NB4 (cell line): Measurements from ENCODE around the gene CUTC.

ENCODE experiments used
- MYC ChIP-seq: IDR thresholded peaks from 2 replicates; pipeline ENCODE4 v1.6.1; 2011; ENCODE audit warnings: low read depth, low read length
- POLR2A ChIP-seq: IDR thresholded peaks from 2 replicates; pipeline ENCODE4 v1.6.1; 2011; ENCODE audit warnings: mild to moderate bottlenecking; ENCODE audit not compliant: insufficient read length; ENCODE audit errors: extremely low read depth
- TF ChIP-seq, protein P1 (sequence below): IDR thresholded peaks from one replicate; pipeline ENCODE4 v1.5.1; 2012; ENCODE audit warnings: low read depth, low read length
- TF ChIP-seq, protein P2 (sequence below): IDR thresholded peaks from 2 replicates; pipeline ENCODE4 v1.6.1; 2011; ENCODE audit warnings: low read depth, low read length

DNA sequence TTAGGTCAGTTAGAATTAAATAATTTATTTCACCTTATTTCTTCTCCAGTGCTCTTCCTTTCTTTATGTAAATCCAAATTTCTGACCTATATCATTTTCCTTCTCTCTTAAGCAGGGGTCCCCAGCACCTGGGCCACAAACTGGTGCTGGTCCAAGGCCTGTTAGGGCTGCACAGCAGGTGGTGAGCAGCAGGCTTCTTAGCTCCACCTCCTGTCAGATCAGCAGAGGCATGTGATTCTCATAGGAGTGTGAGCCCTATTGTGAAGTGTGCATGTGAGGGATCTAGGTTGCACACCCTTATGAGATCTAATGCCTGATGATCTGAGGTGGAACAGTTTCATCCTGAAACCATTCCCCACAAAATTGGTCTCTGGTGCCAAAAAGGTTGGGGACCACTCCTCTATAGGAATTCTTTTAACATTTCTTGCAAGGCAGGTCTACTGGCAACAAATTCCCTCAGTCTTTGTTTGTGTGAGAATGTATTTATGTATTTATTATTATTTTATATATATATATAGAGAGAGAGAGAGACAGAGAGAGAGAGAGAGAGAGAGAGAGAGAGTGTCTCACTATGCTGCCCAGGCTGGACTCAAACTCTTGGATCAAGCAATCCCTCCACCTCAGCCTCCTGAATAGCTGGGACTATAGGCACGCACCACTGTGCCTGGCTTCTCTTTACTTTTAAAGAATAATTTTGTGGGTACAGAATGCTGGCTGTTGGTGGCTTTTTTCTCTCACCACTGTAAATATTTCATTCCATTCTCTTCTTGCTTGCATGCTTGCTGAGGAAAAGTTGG, 46.1 kb downstream of the CUTC start:
- TF ChIP-seq, protein P1, sequence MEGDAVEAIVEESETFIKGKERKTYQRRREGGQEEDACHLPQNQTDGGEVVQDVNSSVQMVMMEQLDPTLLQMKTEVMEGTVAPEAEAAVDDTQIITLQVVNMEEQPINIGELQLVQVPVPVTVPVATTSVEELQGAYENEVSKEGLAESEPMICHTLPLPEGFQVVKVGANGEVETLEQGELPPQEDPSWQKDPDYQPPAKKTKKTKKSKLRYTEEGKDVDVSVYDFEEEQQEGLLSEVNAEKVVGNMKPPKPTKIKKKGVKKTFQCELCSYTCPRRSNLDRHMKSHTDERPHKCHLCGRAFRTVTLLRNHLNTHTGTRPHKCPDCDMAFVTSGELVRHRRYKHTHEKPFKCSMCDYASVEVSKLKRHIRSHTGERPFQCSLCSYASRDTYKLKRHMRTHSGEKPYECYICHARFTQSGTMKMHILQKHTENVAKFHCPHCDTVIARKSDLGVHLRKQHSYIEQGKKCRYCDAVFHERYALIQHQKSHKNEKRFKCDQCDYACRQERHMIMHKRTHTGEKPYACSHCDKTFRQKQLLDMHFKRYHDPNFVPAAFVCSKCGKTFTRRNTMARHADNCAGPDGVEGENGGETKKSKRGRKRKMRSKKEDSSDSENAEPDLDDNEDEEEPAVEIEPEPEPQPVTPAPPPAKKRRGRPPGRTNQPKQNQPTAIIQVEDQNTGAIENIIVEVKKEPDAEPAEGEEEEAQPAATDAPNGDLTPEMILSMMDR, result no peak
- TF ChIP-seq, protein P2, sequence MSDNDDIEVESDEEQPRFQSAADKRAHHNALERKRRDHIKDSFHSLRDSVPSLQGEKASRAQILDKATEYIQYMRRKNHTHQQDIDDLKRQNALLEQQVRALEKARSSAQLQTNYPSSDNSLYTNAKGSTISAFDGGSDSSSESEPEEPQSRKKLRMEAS, result peak; percentile 24; the same call in 1 of the 2 replicates
- TF ChIP-seq POLR2A (no peak), MYC (no peak)
